Osteoblast (primary cell): ENCODE measurements around the gene MEGF8. TPM values are rescaled to one million over a fixed set of nuclear protein-coding genes. Genes with fewer than 3 reads are reported as not detected.

ENCODE experiments used
- DNase-seq: peaks from one replicate; pipeline ENCODE4 v3.0.0; 2011; ENCODE audit warnings: low spot score, mixed read lengths; ENCODE audit not compliant: insufficient read length; ENCODE audit errors: missing footprints
- H2AFZ ChIP-seq: 2 replicates; pipeline ENCODE4 v1.6.0; 2011; ENCODE audit warnings: mild to moderate bottlenecking, low read length
- H3K27ac ChIP-seq: 2 replicates; pipeline ENCODE4 v1.5.1; 2011; ENCODE audit warnings: mild to moderate bottlenecking, low read depth, low read length, moderate library complexity
- H3K27me3 ChIP-seq: 2 replicates; pipeline ENCODE4 v1.6.0; 2012; ENCODE audit warnings: mild to moderate bottlenecking, control low read depth, inconsistent platforms, low read length, moderate library complexity; ENCODE audit not compliant: insufficient read depth
- H3K36me3 ChIP-seq: 2 replicates; pipeline ENCODE4 v1.5.1; 2011; ENCODE audit warnings: mild to moderate bottlenecking, low read length, control low read depth, moderate library complexity; ENCODE audit not compliant: insufficient read depth
- H3K4me1 ChIP-seq: 2 replicates; pipeline ENCODE4 v1.5.1; 2011; ENCODE audit warnings: mild to moderate bottlenecking, low read length, control low read depth, moderate library complexity; ENCODE audit not compliant: insufficient read depth
- H3K4me2 ChIP-seq: 2 replicates; pipeline ENCODE4 v1.6.0; 2011; ENCODE audit warnings: mild to moderate bottlenecking, low read length; ENCODE audit not compliant: insufficient read depth
- H3K4me3 ChIP-seq: fragments of 200-600 bp; sonication (generic); 3 replicates; pipeline ENCODE4 v1.5.1; 2012; ENCODE audit warnings: mild to moderate bottlenecking, low read length, inconsistent platforms; ENCODE audit not compliant: insufficient read depth
- H3K79me2 ChIP-seq: 2 replicates; pipeline ENCODE4 v1.6.0; 2012; ENCODE audit warnings: mild to moderate bottlenecking, low read length, control low read depth, inconsistent platforms; ENCODE audit not compliant: insufficient read depth
- H3K9me3 ChIP-seq: 2 replicates; pipeline ENCODE4 v1.5.1; 2011; ENCODE audit warnings: low read depth, low read length, control low read depth
- H4K20me1 ChIP-seq: 2 replicates; pipeline ENCODE4 v1.6.0; 2012; ENCODE audit warnings: mild to moderate bottlenecking, low read length, control low read depth; ENCODE audit not compliant: insufficient read depth
- total RNA-seq: library from RNA; depleted of rRNA; stranded (reverse); fragments of >200 nt; gene quantifications from 2 replicates; pipeline ENCODE4 v1.2.3, GENCODE V29; 2012
- TF ChIP-seq, protein P1 (sequence below): IDR thresholded peaks from 2 replicates; pipeline ENCODE4 v1.5.1; 2011; ENCODE audit warnings: mild to moderate bottlenecking, low read depth, low read length, moderate library complexity; ENCODE audit errors: extremely low read depth

MEGF8 gene
- total RNA-seq = 23.9 and 30.0 TPM in 2 replicates

- Histone ChIP-seq H3K4me2 (peak within 1 kb of the TSS; percentile 98), H2AFZ (peak within 1 kb of the TSS; percentile 93), H3K36me3 (no peaks in the 10 kb centered on the region), H3K4me3 (peak within 1 kb of the TSS; percentile 96), H3K79me2 (peaks cover 34% of the 10 kb centered on the region), H3K27ac (peak within 1 kb of the TSS; percentile 72), H3K9me3 (no peaks in the 10 kb centered on the region), H4K20me1 (peaks cover 8% of the 10 kb centered on the region), H3K4me1 (peaks cover 13% of the 10 kb centered on the region), H3K27me3 (peaks cover 33% of the 10 kb centered on the region)
- TF ChIP-seq, protein P1, sequence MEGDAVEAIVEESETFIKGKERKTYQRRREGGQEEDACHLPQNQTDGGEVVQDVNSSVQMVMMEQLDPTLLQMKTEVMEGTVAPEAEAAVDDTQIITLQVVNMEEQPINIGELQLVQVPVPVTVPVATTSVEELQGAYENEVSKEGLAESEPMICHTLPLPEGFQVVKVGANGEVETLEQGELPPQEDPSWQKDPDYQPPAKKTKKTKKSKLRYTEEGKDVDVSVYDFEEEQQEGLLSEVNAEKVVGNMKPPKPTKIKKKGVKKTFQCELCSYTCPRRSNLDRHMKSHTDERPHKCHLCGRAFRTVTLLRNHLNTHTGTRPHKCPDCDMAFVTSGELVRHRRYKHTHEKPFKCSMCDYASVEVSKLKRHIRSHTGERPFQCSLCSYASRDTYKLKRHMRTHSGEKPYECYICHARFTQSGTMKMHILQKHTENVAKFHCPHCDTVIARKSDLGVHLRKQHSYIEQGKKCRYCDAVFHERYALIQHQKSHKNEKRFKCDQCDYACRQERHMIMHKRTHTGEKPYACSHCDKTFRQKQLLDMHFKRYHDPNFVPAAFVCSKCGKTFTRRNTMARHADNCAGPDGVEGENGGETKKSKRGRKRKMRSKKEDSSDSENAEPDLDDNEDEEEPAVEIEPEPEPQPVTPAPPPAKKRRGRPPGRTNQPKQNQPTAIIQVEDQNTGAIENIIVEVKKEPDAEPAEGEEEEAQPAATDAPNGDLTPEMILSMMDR = peak; percentile 99
- peak; percentile 100 for DNase-seq
Measured at GRCh38 chr19:42325308-42325895, at the start of gene MEGF8. Gene MEGF8 (plus strand): TSS chr19:42325635. CDS start chr19:42326244, 609 bp downstream.

GRCh38 chr19:42276284-42276683, 49.2 kb upstream of the MEGF8 start:
- H3K4me3 ChIP-seq = no peak overlapping the region
- H3K79me2 ChIP-seq = peaks cover 88% of the 10 kb centered on the region
- no peak overlapping the region for H3K27ac ChIP-seq
- TF ChIP-seq, protein P1 = no peak
- no peaks in the 10 kb centered on the region for H3K27me3 ChIP-seq
- no peaks in the 10 kb centered on the region for H3K9me3 ChIP-seq
- no peak for DNase-seq
- H4K20me1 ChIP-seq = peaks cover 55% of the 10 kb centered on the region
- H3K36me3 ChIP-seq = peaks cover 33% of the 10 kb centered on the region
- peaks cover 46% of the 10 kb centered on the region for H3K4me1 ChIP-seq
- H2AFZ ChIP-seq = no peak overlapping the region
- H3K4me2 ChIP-seq = no peak overlapping the region

GRCh38 chr19:42276821-42277220, 48.6 kb upstream of the MEGF8 start:
- peaks cover 88% of the 10 kb centered on the region for H3K79me2 ChIP-seq
- TF ChIP-seq, protein P1 = no peak
- peaks cover 53% of the 10 kb centered on the region for H4K20me1 ChIP-seq
- no peak for DNase-seq
- no peak overlapping the region for H3K4me3 ChIP-seq
- peaks cover 48% of the 10 kb centered on the region for H3K4me1 ChIP-seq
- H3K36me3 ChIP-seq = peaks cover 33% of the 10 kb centered on the region
- H3K4me2 ChIP-seq = no peak overlapping the region
- no peak overlapping the region for H3K27ac ChIP-seq
- H3K27me3 ChIP-seq = no peaks in the 10 kb centered on the region
- no peaks in the 10 kb centered on the region for H3K9me3 ChIP-seq
- no peak overlapping the region for H2AFZ ChIP-seq

DNA sequence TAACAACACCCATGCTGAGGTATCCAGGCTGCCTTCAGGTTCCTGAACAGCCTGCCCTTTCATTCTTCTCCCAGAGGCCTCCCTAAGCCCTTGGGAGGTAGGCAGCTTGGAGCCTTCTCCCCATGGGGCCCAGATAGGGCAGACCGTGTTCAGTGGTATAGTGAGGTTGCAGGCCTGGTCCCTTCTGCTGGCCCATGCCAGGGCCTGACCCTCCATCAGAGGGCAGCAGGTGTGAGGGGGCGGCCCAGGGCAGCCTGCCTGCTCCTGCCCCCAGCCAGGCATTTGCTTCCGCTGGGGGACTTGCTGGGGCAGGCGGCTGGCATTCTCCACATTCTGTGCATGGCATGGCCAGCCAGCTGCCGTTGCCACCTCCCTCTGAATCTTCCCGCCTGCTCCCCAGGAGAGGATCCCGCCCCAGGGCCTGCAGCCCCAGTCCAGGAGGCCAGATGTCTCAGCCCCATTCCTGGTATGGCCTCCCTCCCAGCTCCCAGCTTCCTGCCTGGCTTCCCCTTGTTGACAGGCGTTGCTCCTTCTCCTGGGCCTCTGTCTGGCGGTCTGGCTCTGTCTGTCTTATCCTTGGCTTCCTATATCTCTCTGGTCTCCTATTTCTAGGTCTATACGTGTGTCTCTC, 47.5 kb upstream of the MEGF8 start:
- Histone ChIP-seq H3K36me3 (peaks cover 28% of the 10 kb centered on the region), H3K4me2 (no peak overlapping the region), H3K9me3 (no peaks in the 10 kb centered on the region), H3K79me2 (peaks cover 78% of the 10 kb centered on the region), H3K27ac (peak overlapping the region; percentile 45), H3K27me3 (no peaks in the 10 kb centered on the region), H3K4me3 (peak overlapping the region; percentile 13), H3K4me1 (peaks cover 59% of the 10 kb centered on the region), H2AFZ (no peak overlapping the region), H4K20me1 (peaks cover 58% of the 10 kb centered on the region)
- DNase-seq = no peak
- TF ChIP-seq, protein P1 = no peak
